GM19023 (cell line): Measurements from ENCODE around the gene RAB3A.

Experiments
- ATAC-seq: cut with Tn5 transposase; IDR thresholded peaks from one replicate; pipeline ENCODE4 v1.9.1; 2021; ENCODE audit warnings: mild to moderate bottlenecking, moderate library complexity; ENCODE audit not compliant: unreplicated experiment

RAB3A gene

GRCh38 chr19:18203863-18204393 lies at the start of gene RAB3A:
Gene RAB3A (minus strand): TSS chr19:18204042. CDS start chr19:18202740, 1,302 bp downstream.
- peak; percentile 88 for ATAC-seq

- ATAC-seq = no peak
Measured at GRCh38 chr19:18253130-18253529, 49.3 kb upstream of the RAB3A start.

GRCh38 chr19:18252370-18252717 lies 48.5 kb upstream of the RAB3A start:
- ATAC-seq = no peak

- ATAC-seq = no peak
Measured at GRCh38 chr19:18251587-18252369, 47.9 kb upstream of the RAB3A start.

- ATAC-seq = no peak
Measured at GRCh38 chr19:18249834-18250233, 46.0 kb upstream of the RAB3A start.

GRCh38 chr19:18245297-18245696 lies 41.5 kb upstream of the RAB3A start:
- no peak for ATAC-seq

GRCh38 chr19:18239303-18239702 lies 35.5 kb upstream of the RAB3A start:
- ATAC-seq = no peak

GRCh38 chr19:18234194-18234593 lies 30.4 kb upstream of the RAB3A start:
- no peak for ATAC-seq

GRCh38 chr19:18233224-18233825 lies 29.5 kb upstream of the RAB3A start:
- no peak for ATAC-seq

- ATAC-seq = no peak
Measured at GRCh38 chr19:18232540-18233223, 28.8 kb upstream of the RAB3A start.

GRCh38 chr19:18231775-18232174 lies 27.9 kb upstream of the RAB3A start:
- ATAC-seq = no peak

- ATAC-seq = no peak
Measured at GRCh38 chr19:18230941-18231734, 27.3 kb upstream of the RAB3A start.

- ATAC-seq = no peak
Measured at GRCh38 chr19:18229915-18230314, 26.1 kb upstream of the RAB3A start.

- ATAC-seq = no peak
Measured at GRCh38 chr19:18229474-18229873, 25.6 kb upstream of the RAB3A start.

- no peak for ATAC-seq
Measured at GRCh38 chr19:18227781-18228271, 24.0 kb upstream of the RAB3A start.

GRCh38 chr19:18226956-18227780 lies 23.3 kb upstream of the RAB3A start:
- no peak for ATAC-seq

- ATAC-seq = no peak
Measured at GRCh38 chr19:18225702-18226468, 22.0 kb upstream of the RAB3A start, which contains the start of gene PDE4C. Gene PDE4C (minus strand): TSS chr19:18226438. CDS start chr19:18226415, 23 bp downstream.

GRCh38 chr19:18225355-18225701 lies 21.5 kb upstream of the RAB3A start:
- ATAC-seq = no peak
